PFSK-1 (cell line): Measurements from ENCODE around the gene GMCL2.

Source experiments
- FOXP2 ChIP-seq: optimal IDR thresholded peaks from 2 replicates; pipeline ENCODE3; 2011; ENCODE audit warnings: borderline replicate concordance, control low read depth, inconsistent platforms; ENCODE audit not compliant: insufficient read depth; ENCODE audit errors: extremely low read length, extremely low read depth
- POLR2AphosphoS5 ChIP-seq: IDR thresholded peaks from 2 replicates; pipeline ENCODE4 v1.6.1; 2012; ENCODE audit warnings: low read depth, mild to moderate bottlenecking, control low read depth, low read length, moderate library complexity
- SIN3A ChIP-seq: IDR thresholded peaks from 2 replicates; pipeline ENCODE4 v1.6.1; 2012; ENCODE audit warnings: mild to moderate bottlenecking, low read length, moderate library complexity, borderline replicate concordance; ENCODE audit not compliant: insufficient read depth
- TAF1 ChIP-seq: IDR thresholded peaks from 2 replicates; pipeline ENCODE4 v1.6.1; 2012; ENCODE audit warnings: low read length, control low read depth, borderline replicate concordance; ENCODE audit not compliant: insufficient read depth
- TF ChIP-seq, protein P1 (sequence below), 2 experiments: IDR thresholded peaks; 2 replicates each; pipeline versions ENCODE4 v1.6.1 to v1.8.0; 2011 to 2012; ENCODE audit warnings: low read depth in 2 of 2, low read length in 2 of 2, control low read depth in 1 of 2, inconsistent platforms in 1 of 2, mild to moderate bottlenecking in 1 of 2, moderate library complexity in 1 of 2; ENCODE audit not compliant: insufficient read depth in 1 of 2

The GMCL2 gene

DNA sequence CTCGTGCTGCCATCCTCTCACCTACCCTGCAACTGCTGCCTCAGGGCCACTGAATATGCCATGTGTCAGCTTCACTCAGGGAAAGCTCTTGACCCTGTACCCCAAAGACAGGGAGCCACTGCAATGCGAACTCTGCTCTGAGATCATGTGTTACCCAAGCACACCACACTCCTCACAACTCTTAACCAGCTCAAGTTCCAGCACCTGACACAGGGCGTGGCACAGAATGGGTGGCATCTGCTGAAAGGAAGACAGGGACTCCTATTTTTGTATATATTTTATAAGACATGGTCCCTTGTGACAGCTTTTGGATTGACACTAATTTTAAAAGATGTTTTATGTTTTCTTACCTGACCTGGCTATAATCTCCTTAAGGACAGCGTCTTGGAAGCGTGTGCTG lies 34.7 kb upstream of the GMCL2 start:
- TF ChIP-seq SIN3A = no peak
- TF ChIP-seq, protein P1, sequence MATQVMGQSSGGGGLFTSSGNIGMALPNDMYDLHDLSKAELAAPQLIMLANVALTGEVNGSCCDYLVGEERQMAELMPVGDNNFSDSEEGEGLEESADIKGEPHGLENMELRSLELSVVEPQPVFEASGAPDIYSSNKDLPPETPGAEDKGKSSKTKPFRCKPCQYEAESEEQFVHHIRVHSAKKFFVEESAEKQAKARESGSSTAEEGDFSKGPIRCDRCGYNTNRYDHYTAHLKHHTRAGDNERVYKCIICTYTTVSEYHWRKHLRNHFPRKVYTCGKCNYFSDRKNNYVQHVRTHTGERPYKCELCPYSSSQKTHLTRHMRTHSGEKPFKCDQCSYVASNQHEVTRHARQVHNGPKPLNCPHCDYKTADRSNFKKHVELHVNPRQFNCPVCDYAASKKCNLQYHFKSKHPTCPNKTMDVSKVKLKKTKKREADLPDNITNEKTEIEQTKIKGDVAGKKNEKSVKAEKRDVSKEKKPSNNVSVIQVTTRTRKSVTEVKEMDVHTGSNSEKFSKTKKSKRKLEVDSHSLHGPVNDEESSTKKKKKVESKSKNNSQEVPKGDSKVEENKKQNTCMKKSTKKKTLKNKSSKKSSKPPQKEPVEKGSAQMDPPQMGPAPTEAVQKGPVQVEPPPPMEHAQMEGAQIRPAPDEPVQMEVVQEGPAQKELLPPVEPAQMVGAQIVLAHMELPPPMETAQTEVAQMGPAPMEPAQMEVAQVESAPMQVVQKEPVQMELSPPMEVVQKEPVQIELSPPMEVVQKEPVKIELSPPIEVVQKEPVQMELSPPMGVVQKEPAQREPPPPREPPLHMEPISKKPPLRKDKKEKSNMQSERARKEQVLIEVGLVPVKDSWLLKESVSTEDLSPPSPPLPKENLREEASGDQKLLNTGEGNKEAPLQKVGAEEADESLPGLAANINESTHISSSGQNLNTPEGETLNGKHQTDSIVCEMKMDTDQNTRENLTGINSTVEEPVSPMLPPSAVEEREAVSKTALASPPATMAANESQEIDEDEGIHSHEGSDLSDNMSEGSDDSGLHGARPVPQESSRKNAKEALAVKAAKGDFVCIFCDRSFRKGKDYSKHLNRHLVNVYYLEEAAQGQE (IDR thresholded peaks at IDR 0.05; ENCODE audit: insufficient read depth in 1 of 2, low read depth in 2 of 2, low read length in 2 of 2) = no peak

DNA sequence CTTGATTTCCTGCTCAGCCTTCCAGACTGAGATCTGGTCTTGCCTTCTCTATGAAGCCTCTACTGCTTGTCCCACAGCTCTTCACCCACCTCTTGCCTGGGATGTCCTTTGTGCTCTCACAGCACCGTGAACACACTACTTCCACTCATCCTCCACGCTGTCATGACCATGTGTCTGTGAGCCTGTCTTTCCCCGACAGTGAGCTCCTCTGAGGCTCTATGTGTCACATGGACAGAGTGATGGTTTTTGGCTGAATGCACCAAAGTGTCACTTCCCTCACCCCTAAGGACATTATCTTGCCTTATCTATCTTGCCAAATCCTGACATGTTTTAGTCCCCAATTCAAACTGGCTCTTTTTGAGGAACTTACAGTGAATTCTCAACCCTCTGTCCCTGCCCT lies 34.1 kb upstream of the GMCL2 start:
- no peak for TF ChIP-seq SIN3A
- TF ChIP-seq, protein P1 (IDR thresholded peaks at IDR 0.05; ENCODE audit: insufficient read depth in 1 of 2, low read depth in 2 of 2, low read length in 2 of 2) = no peak
- no peak for TF ChIP-seq FOXP2
- no peak for TF ChIP-seq TAF1
- peak; percentile 29; the same call in 1 of the 2 replicates for TF ChIP-seq POLR2AphosphoS5

DNA sequence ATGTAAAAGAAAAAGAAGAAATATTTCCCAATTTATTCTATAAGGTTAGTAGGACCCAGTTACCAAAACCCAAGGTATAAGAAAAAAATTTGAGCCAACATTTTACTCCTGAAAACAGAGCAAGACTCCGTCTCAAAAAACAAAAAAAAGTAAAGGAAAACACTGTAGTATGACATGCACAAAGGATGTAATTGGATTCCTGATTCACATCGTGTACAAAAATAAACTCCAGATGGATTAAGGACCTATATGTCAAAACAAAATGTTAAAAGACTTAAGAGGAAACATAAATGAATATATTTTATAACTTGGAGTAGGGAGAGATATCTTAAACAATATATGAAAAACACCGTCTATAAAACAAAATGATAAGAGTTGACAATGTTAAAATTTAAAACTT lies 31.7 kb upstream of the GMCL2 start:
- TF ChIP-seq TAF1 (no peak), SIN3A (no peak), POLR2AphosphoS5 (no peak), FOXP2 (no peak)
- TF ChIP-seq, protein P1 (IDR thresholded peaks at IDR 0.05; ENCODE audit: insufficient read depth in 1 of 2, low read depth in 2 of 2, low read length in 2 of 2) = no peak

DNA sequence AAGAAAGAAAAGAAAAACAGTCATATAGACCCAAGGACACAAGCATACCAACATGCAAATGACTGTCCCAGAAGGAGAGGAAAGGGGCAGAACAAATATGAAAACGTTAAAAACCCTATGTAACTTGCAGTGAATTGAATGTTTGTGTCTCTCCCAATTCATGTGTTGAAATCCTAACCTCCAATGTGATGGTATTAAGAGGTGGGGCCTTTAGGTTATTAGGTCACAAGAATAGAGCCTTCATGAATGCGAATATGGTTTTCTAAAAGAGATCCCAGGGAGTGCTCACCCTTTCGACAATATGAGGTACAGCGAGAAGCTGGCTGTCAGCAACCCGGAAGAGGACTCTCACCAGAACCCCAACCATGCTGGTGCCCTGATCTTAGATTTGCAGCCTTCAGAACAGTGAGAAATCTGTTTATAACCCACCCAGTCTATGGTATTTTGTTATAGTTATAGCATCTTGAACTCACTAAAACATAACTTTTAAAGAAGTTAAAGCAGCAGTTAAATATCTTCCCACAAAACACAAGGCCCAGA lies 31.1 kb upstream of the GMCL2 start:
- no peak for TF ChIP-seq TAF1
- TF ChIP-seq, protein P1 (IDR thresholded peaks at IDR 0.05; ENCODE audit: insufficient read depth in 1 of 2, low read depth in 2 of 2, low read length in 2 of 2) = no peak

DNA sequence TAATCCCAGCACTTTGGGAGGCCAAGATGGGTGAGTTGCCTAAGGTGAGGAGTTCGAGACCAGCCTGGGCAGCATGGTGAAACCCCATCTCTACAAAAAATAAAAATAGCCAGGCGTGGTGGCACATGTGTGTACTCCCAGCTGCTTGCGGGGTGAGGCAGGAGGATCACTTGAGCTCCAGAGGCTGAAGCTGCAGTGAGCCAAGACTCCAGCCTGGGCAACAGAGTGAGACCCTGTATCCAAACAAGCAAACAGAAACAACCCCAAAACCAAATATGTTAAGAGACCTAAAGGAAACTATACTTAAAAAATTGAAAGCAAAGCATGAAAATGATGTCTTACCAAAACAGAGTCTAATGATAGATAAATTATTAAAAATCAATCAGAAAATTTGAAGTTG lies 29.6 kb upstream of the GMCL2 start:
- TF ChIP-seq TAF1 (no peak), POLR2AphosphoS5 (no peak), SIN3A (no peak), FOXP2 (no peak)
- TF ChIP-seq, protein P1 (IDR thresholded peaks at IDR 0.05; ENCODE audit: insufficient read depth in 1 of 2, low read depth in 2 of 2, low read length in 2 of 2) = no peak
